Left lobe of liver (tissue), 2 donors: ENCODE data around the gene SUSD3. TPM values are rescaled to one million over a fixed set of nuclear protein-coding genes. Genes with fewer than 3 reads are reported as not detected.

ENCODE experiments used
- ATAC-seq: fragments of 200-7000 bp; cut with Tn5 transposase; one replicate; pipeline ENCODE4 v1.9.1; 2020; ENCODE audit warnings: mild to moderate bottlenecking, moderate library complexity
- DNase-seq: peaks from one replicate; pipeline ENCODE4 v3.0.0-alpha.2; 2020; ENCODE audit warnings: low spot score
- total RNA-seq: library from RNA; stranded (reverse); gene quantifications from one replicate; pipeline ENCODE4 v1.2.1, GENCODE V29; 2021
- donor health status: DM: no; HTN: no; CAD: no; lungs with moderate emphysema.
- donor health status: DM: no; HTN: yes; CAD: no.

SUSD3 gene
- total RNA-seq, 1 donor from 2014 or later = 49.7 TPM

- DNase-seq (peak; percentile 44), ATAC-seq (no peak)
Measured at GRCh38 chr9:93121316-93122241, 63.1 kb downstream of the SUSD3 start.

- no peak for ATAC-seq
- DNase-seq = peak; percentile 46
Measured at GRCh38 chr9:93122721-93123221, 64.3 kb downstream of the SUSD3 start.

- ATAC-seq (no peak), DNase-seq (peak; percentile 45)
Measured at GRCh38 chr9:93123561-93124283, 65.2 kb downstream of the SUSD3 start.

- DNase-seq (peak; percentile 46), ATAC-seq (no peak)
Measured at GRCh38 chr9:93124793-93125192, 66.3 kb downstream of the SUSD3 start.

- ATAC-seq (no peak), DNase-seq (peak; percentile 37)
Measured at GRCh38 chr9:93125331-93125894, 66.9 kb downstream of the SUSD3 start.

GRCh38 chr9:93126151-93126781, 67.8 kb downstream of the SUSD3 start:
- DNase-seq (peak; percentile 49), ATAC-seq (no peak)

GRCh38 chr9:93126825-93127368, 68.4 kb downstream of the SUSD3 start:
- ATAC-seq (no peak), DNase-seq (peak; percentile 45)

GRCh38 chr9:93127395-93127911, 69.0 kb downstream of the SUSD3 start:
- peak; percentile 46 for DNase-seq
- ATAC-seq = peak; percentile 6

GRCh38 chr9:93128011-93128714, 69.7 kb downstream of the SUSD3 start:
- no peak for DNase-seq
- no peak for ATAC-seq

- DNase-seq = no peak
- no peak for ATAC-seq
Measured at GRCh38 chr9:93128715-93129224, 70.3 kb downstream of the SUSD3 start.

- peak; percentile 50 for DNase-seq
Measured at GRCh38 chr9:93129286-93129685, 70.8 kb downstream of the SUSD3 start.

GRCh38 chr9:93129691-93130500, 71.4 kb downstream of the SUSD3 start:
- ATAC-seq (no peak), DNase-seq (peak; percentile 49)

More at GRCh38 chr9:93129286-93129685, 70.8 kb downstream of the SUSD3 start:
- ATAC-seq = no peak

- ATAC-seq (no peak), DNase-seq (peak; percentile 55)
Measured at GRCh38 chr9:93130861-93131481, 72.5 kb downstream of the SUSD3 start.

GRCh38 chr9:93131599-93132286, 73.2 kb downstream of the SUSD3 start:
- no peak for DNase-seq

GRCh38 chr9:93132287-93132927, 73.9 kb downstream of the SUSD3 start:
- ATAC-seq (peak; percentile 61), DNase-seq (peak; percentile 89)

More at GRCh38 chr9:93131599-93132286, 73.2 kb downstream of the SUSD3 start:
- no peak for ATAC-seq

GRCh38 chr9:93132946-93133680, 74.6 kb downstream of the SUSD3 start:
- DNase-seq (peak; percentile 59), ATAC-seq (peak; percentile 7)
